Kidney (tissue), 14 donors: ENCODE data around the gene IFI44L. TPM values are rescaled to one million over a fixed set of nuclear protein-coding genes. Genes with fewer than 3 reads are reported as not detected.

Experiments used
- DNase-seq, 5 donors: peaks; one replicate each; pipeline ENCODE4 v3.0.0-alpha.2; 2013 to 2020
- FAIRE-seq: peaks from 2 replicates; lab custom pipeline; 2012; peaks lifted over from hg19 to GRCh38; lab: Jason Lieb, UNC
- H3K27ac ChIP-seq, 2 donors: one replicate each; pipeline ENCODE4 v1.7.0; 2013; ENCODE audit warnings: low read depth in 2 of 2, low read length in 2 of 2, inconsistent platforms in 1 of 2
- H3K27me3 ChIP-seq: one replicate; pipeline ENCODE4 v1.7.1; 2013; ENCODE audit warnings: low read length, inconsistent platforms; ENCODE audit not compliant: control insufficient read depth, insufficient read depth
- H3K36me3 ChIP-seq, 3 donors: one replicate each; pipeline versions ENCODE4 v1.7.0 to v1.7.1; 2013; ENCODE audit warnings: low read length in 3 of 3, control low read depth in 1 of 3, inconsistent platforms in 1 of 3; ENCODE audit not compliant: insufficient read depth in 3 of 3, control insufficient read depth in 2 of 3
- H3K4me1 ChIP-seq, 3 donors: one replicate each; pipeline versions ENCODE4 v1.7.0 to v1.7.1; 2013; ENCODE audit warnings: low read length in 3 of 3, inconsistent platforms in 1 of 3, low read depth in 1 of 3; ENCODE audit not compliant: control insufficient read depth in 2 of 3, insufficient read depth in 2 of 3
- H3K4me3 ChIP-seq, 3 donors: one replicate each; pipeline versions ENCODE4 v1.7.0 to v1.8.1; 2013; ENCODE audit warnings: low read length in 3 of 3, control low read depth in 1 of 3, inconsistent platforms in 1 of 3
- H3K9ac ChIP-seq, 3 donors: one replicate each; pipeline versions ENCODE4 v1.7.0 to v1.7.1; 2013; ENCODE audit warnings: low read length in 3 of 3, control low read depth in 1 of 3, inconsistent platforms in 1 of 3
- H3K9me3 ChIP-seq, 3 donors: one replicate each; pipeline versions ENCODE4 v1.7.0 to v1.7.1; 2013; ENCODE audit warnings: low read length in 3 of 3, control low read depth in 1 of 3, inconsistent platforms in 1 of 3; ENCODE audit not compliant: control insufficient read depth in 2 of 3, insufficient read depth in 1 of 3
- CTCF ChIP-seq: IDR thresholded peaks from 3 replicates; pipeline ENCODE4 v1.5.1; 2012; ENCODE audit warnings: mild to moderate bottlenecking, moderate library complexity, borderline replicate concordance; ENCODE audit not compliant: insufficient read depth; ENCODE audit errors: extremely low read depth
- intact Hi-C: fragments of 100-400 bp; cut with DNase I; formaldehyde crosslinking; loops from one replicate; pipeline ENCODE4 v1.11.1; 2022
- polyA plus RNA-seq: library from polyadenylated mRNA; stranded (reverse); fragments of 350-450 nt; fragmentation: Illumina TruSeq; extraction: RNeasy Lipid Tissue Mini Kit (QIAGEN cat#74804); gene quantifications from one replicate; pipeline ENCODE4 v1.2.3, GENCODE V29; 2014; ENCODE audit warnings: low read depth, low replicate concordance; ENCODE audit not compliant: insufficient read depth
- total RNA-seq: library from RNA; stranded (reverse); fragmentation: NEBNext Ultra II Directional; extraction: Animal tissue kit (Norgen Biotek cat#: 25700); gene quantifications from one replicate; pipeline ENCODE4 v1.2.1, GENCODE V29; 2021
- donor health status: control.
- donor health status: control.
- donor health status: control.
- donor health status: control.
- donor health status: control.
- donor health status: DM: yes; HTN: yes; CAD: no.
- donor health status: Normal renal cell carcinoma (clear cell type).

IFI44L gene
- total and polyA plus RNA-seq, 2 donors from 2014 or later, result 5.7 to 20.6 TPM

DNA sequence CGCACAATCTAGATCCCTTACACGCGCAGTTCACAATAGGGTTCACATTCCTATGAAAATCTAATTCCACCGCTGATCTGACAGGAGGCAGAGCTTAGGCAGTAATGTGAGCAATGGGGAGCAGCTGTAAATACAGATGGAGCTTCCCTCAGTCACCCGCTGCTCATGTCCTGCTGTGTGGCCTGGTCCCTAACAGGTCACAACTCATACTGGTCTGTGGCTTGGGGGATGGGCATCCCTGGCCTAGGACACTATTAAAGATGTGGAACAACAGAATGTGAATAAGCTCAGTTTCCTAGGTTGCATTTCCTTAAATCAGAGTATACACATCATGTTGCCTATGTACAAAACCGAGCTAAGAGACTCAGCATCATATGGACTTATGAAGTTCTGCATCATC lies 45.6 kb downstream of the IFI44L start:
- H3K4me3 ChIP-seq, result no peak overlapping the region
- intact Hi-C loops, result no loop called here
- TF ChIP-seq CTCF, result no peak
- no peak overlapping the region for H3K27ac ChIP-seq
- DNase-seq (no peak), FAIRE-seq (no peak)
- H3K4me1 ChIP-seq, result no peaks in the 10 kb centered on the region
- H3K36me3 ChIP-seq, result no peaks in the 10 kb centered on the region
- no peaks in the 10 kb centered on the region for H3K27me3 ChIP-seq
- no peak overlapping the region for H3K9ac ChIP-seq
- H3K9me3 ChIP-seq, result no peaks in the 10 kb centered on the region

- FAIRE-seq, result no peak
- intact Hi-C loops, result no loop called here
- Histone ChIP-seq H3K9ac (no peak overlapping the region), H3K27me3 (no peaks in the 10 kb centered on the region), H3K36me3 (no peaks in the 10 kb centered on the region), H3K4me3 (no peak overlapping the region), H3K27ac (no peak overlapping the region), H3K9me3 (no peaks in the 10 kb centered on the region), H3K4me1 (no peaks in the 10 kb centered on the region)
- TF ChIP-seq CTCF, result no peak
- no peak for DNase-seq
Observed at GRCh38 chr1:78667939-78668338, 47.7 kb downstream of the IFI44L start.

- H3K9me3 ChIP-seq, result no peaks in the 10 kb centered on the region
- no peaks in the 10 kb centered on the region for H3K36me3 ChIP-seq
- no peaks in the 10 kb centered on the region for H3K4me1 ChIP-seq
- no peak for TF ChIP-seq CTCF
- intact Hi-C loops, result no loop called here
- H3K27ac ChIP-seq, result no peak overlapping the region
- no peaks in the 10 kb centered on the region for H3K27me3 ChIP-seq
- FAIRE-seq (no peak), DNase-seq (no peak)
- no peak overlapping the region for H3K4me3 ChIP-seq
- H3K9ac ChIP-seq, result no peak overlapping the region
Observed at GRCh38 chr1:78668427-78668826, 48.2 kb downstream of the IFI44L start.

- no peaks in the 10 kb centered on the region for H3K36me3 ChIP-seq
- FAIRE-seq, result no peak
- no peaks in the 10 kb centered on the region for H3K9me3 ChIP-seq
- no peak overlapping the region for H3K9ac ChIP-seq
- intact Hi-C loops, result loop anchor here (10.0 kb wide), 1 partner anchor 538 kb away; no protein-coding TSS in a partner anchor
- no peak for DNase-seq
- H3K4me1 ChIP-seq, result no peaks in the 10 kb centered on the region
- no peak overlapping the region for H3K27ac ChIP-seq
- no peaks in the 10 kb centered on the region for H3K27me3 ChIP-seq
- no peak for TF ChIP-seq CTCF
- no peak overlapping the region for H3K4me3 ChIP-seq
Observed at GRCh38 chr1:78672428-78672827, 52.2 kb downstream of the IFI44L start.
